ENCODE measurements around the gene RUNX3. TPM values are rescaled to one million over a fixed set of nuclear protein-coding genes. Genes with fewer than 3 reads are reported as not detected.

The RUNX3 gene
- polyA plus RNA-seq, 1 donor (not counting 4 experiments of a cell fraction or from before 2014, with no cell fraction given) = not detected

GRCh38 chr1:24939040-24939674 lies 9.1 kb upstream of the RUNX3 start:
- DNase-seq (ENCODE audit: low read depth, low spot score) = no peak
- H3K9ac ChIP-seq (ENCODE audit: control insufficient read depth, extremely low read depth, insufficient read depth, low read length) = no peak overlapping the region

DNA sequence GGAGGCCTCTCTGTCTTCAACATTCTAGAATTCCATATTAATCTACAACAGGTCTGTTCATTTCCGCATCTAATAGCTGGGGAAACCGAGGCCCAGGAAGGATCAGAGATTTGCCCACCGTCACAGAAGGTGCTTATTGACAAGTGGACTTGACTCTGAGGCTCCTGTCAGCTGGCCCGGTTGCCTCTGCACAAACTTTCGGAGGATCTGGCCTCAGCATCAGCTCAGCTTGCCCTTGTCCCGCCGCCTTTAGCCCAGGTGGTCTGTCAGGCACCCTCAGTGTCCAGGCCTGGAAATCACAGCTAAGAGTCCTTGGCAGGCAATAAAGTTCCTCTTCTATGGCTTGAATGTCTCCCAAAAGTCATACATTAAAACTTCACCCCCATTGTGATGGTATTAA lies 8.2 kb upstream of the RUNX3 start:
- H2AFZ ChIP-seq (ENCODE audit: control insufficient read depth, low read length) = no peak overlapping the region
- H3K4me2 ChIP-seq (ENCODE audit: control insufficient read depth, extremely low read depth, insufficient read depth, low read depth, low read length) = no peak overlapping the region
- DNase-seq (ENCODE audit: low read depth, low spot score) = no peak
- dilution Hi-C loops (cut with MboI; ENCODE audit: extremely low pct_ligation_motif_present, low sequenced_read_pairs) = loop anchor here (25.0 kb wide), 1 partner anchor 274 kb away; no protein-coding TSS in a partner anchor
- FAIRE-seq = no peak
- TF ChIP-seq EZH2 (IDR thresholded peaks at IDR 0.05; ENCODE audit: low read length) = no peak
- TF ChIP-seq, protein P1, sequence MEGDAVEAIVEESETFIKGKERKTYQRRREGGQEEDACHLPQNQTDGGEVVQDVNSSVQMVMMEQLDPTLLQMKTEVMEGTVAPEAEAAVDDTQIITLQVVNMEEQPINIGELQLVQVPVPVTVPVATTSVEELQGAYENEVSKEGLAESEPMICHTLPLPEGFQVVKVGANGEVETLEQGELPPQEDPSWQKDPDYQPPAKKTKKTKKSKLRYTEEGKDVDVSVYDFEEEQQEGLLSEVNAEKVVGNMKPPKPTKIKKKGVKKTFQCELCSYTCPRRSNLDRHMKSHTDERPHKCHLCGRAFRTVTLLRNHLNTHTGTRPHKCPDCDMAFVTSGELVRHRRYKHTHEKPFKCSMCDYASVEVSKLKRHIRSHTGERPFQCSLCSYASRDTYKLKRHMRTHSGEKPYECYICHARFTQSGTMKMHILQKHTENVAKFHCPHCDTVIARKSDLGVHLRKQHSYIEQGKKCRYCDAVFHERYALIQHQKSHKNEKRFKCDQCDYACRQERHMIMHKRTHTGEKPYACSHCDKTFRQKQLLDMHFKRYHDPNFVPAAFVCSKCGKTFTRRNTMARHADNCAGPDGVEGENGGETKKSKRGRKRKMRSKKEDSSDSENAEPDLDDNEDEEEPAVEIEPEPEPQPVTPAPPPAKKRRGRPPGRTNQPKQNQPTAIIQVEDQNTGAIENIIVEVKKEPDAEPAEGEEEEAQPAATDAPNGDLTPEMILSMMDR (optimal IDR thresholded peaks at IDR 0.05 in 1 of 3, IDR thresholded peaks at IDR 0.05 in 1 of 3, conservative IDR thresholded peaks at IDR 0.05 in 1 of 3; ENCODE audit: extremely low read depth in 1 of 3, insufficient read depth in 2 of 3, low read length in 3 of 3) = no peak
- H3K27ac ChIP-seq (ENCODE audit: control insufficient read depth, insufficient read depth, low read length) = no peak overlapping the region
- no peaks in the 10 kb centered on the region for H4K20me1 ChIP-seq (ENCODE audit: control insufficient read depth, extremely low read depth, insufficient read depth, low read length)
- H3K4me3 ChIP-seq (ENCODE audit: control insufficient read depth in 2 of 3, extremely low read depth in 1 of 3, insufficient read depth in 2 of 3, low read depth in 1 of 3, low read length in 3 of 3) = no peak overlapping the region
- no peaks in the 10 kb centered on the region for H3K79me2 ChIP-seq (ENCODE audit: control insufficient read depth, insufficient read depth, low read length)
- H3K9me3 ChIP-seq (ENCODE audit: control insufficient read depth, low read depth, low read length) = no peaks in the 10 kb centered on the region
- no peak overlapping the region for H3K9ac ChIP-seq (ENCODE audit: control insufficient read depth, extremely low read depth, insufficient read depth, low read length)
- H3K4me1 ChIP-seq (ENCODE audit: control insufficient read depth, extremely low read depth, insufficient read depth, low read length) = no peaks in the 10 kb centered on the region
- H3K36me3 ChIP-seq (ENCODE audit: control insufficient read depth in 2 of 2, extremely low read depth in 1 of 2, insufficient read depth in 2 of 2, low read length in 2 of 2) = no peaks in the 10 kb centered on the region
- H3K9me1 ChIP-seq (ENCODE audit: control insufficient read depth, extremely low read depth, insufficient read depth, low read length) = no peaks in the 10 kb centered on the region
- peaks cover 43% of the 10 kb centered on the region for H3K27me3 ChIP-seq (ENCODE audit: control insufficient read depth, extremely low read depth, insufficient read depth, low read length)

More at GRCh38 chr1:24939040-24939674, 9.1 kb upstream of the RUNX3 start:
- no peaks in the 10 kb centered on the region for H3K79me2 ChIP-seq (ENCODE audit: control insufficient read depth, insufficient read depth, low read length)
- dilution Hi-C loops (cut with MboI; ENCODE audit: extremely low pct_ligation_motif_present, low sequenced_read_pairs) = loop anchor here (25.0 kb wide), 1 partner anchor 273 kb away; no protein-coding TSS in a partner anchor
- H3K4me2 ChIP-seq (ENCODE audit: control insufficient read depth, extremely low read depth, insufficient read depth, low read depth, low read length) = no peak overlapping the region
- no peaks in the 10 kb centered on the region for H4K20me1 ChIP-seq (ENCODE audit: control insufficient read depth, extremely low read depth, insufficient read depth, low read length)
- H3K4me3 ChIP-seq (ENCODE audit: control insufficient read depth in 2 of 3, extremely low read depth in 1 of 3, insufficient read depth in 2 of 3, low read depth in 1 of 3, low read length in 3 of 3) = no peak overlapping the region
- H3K36me3 ChIP-seq (ENCODE audit: control insufficient read depth in 2 of 2, extremely low read depth in 1 of 2, insufficient read depth in 2 of 2, low read length in 2 of 2) = no peaks in the 10 kb centered on the region
- no peaks in the 10 kb centered on the region for H3K4me1 ChIP-seq (ENCODE audit: control insufficient read depth, extremely low read depth, insufficient read depth, low read length)
- TF ChIP-seq, protein P1 (optimal IDR thresholded peaks at IDR 0.05 in 1 of 3, IDR thresholded peaks at IDR 0.05 in 1 of 3, conservative IDR thresholded peaks at IDR 0.05 in 1 of 3; ENCODE audit: extremely low read depth in 1 of 3, insufficient read depth in 2 of 3, low read length in 3 of 3) = no peak
- no peak for TF ChIP-seq EZH2 (IDR thresholded peaks at IDR 0.05; ENCODE audit: low read length)
- H3K9me3 ChIP-seq (ENCODE audit: control insufficient read depth, low read depth, low read length) = no peaks in the 10 kb centered on the region
- H3K9me1 ChIP-seq (ENCODE audit: control insufficient read depth, extremely low read depth, insufficient read depth, low read length) = no peaks in the 10 kb centered on the region
- H2AFZ ChIP-seq (ENCODE audit: control insufficient read depth, low read length) = no peak overlapping the region
- H3K27ac ChIP-seq (ENCODE audit: control insufficient read depth, insufficient read depth, low read length) = no peak overlapping the region
- FAIRE-seq = no peak
- peaks cover 37% of the 10 kb centered on the region for H3K27me3 ChIP-seq (ENCODE audit: control insufficient read depth, extremely low read depth, insufficient read depth, low read length)

All from keratinocyte (primary cell).